EL (cell line): ENCODE data around the gene PRRT2.
"Not testable (repeated sequence)": the region's sequence is repeated elsewhere in the genome, so short reads cannot be mapped to it uniquely, and the experiment has no call there.

Experiments used
- DNase-seq: peaks from one replicate; pipeline ENCODE4 v3.0.0-alpha.2; 2016

PRRT2 gene

GRCh38 chr16:29790949-29791844 lies 20.8 kb upstream of the PRRT2 start:
- DNase-seq, result no peak

GRCh38 chr16:29791845-29792807 lies 19.9 kb upstream of the PRRT2 start:
- no peak for DNase-seq

- not testable (repeated sequence) for DNase-seq
Measured at GRCh38 chr16:29793153-29793552, 18.8 kb upstream of the PRRT2 start.

- no peak for DNase-seq
Measured at GRCh38 chr16:29794231-29794710, 17.7 kb upstream of the PRRT2 start.

- DNase-seq, result no peak
Measured at GRCh38 chr16:29802416-29802935, 9.5 kb upstream of the PRRT2 start.

GRCh38 chr16:29804020-29804419 lies 8.0 kb upstream of the PRRT2 start:
- no peak for DNase-seq

GRCh38 chr16:29804455-29805231 lies 7.3 kb upstream of the PRRT2 start:
- DNase-seq, result peak; percentile 60

GRCh38 chr16:29805232-29806098 lies 6.5 kb upstream of the PRRT2 start:
- DNase-seq, result peak; percentile 97

GRCh38 chr16:29806099-29806579 lies 5.9 kb upstream of the PRRT2 start, which contains the start of gene MAZ:
MAZ (plus strand) TSS chr16:29806529; CDS start chr16:29806702, 173 bp downstream.
- DNase-seq, result no peak

- peak; percentile 57 for DNase-seq
Measured at GRCh38 chr16:29806641-29807425, 5.2 kb upstream of the PRRT2 start.

- DNase-seq, result peak; percentile 95
Measured at GRCh38 chr16:29807426-29808218, 4.4 kb upstream of the PRRT2 start.

- no peak for DNase-seq
Measured at GRCh38 chr16:29808219-29808900, 3.6 kb upstream of the PRRT2 start.

- DNase-seq, result no peak
Measured at GRCh38 chr16:29809031-29809747, 2.8 kb upstream of the PRRT2 start.

- no peak for DNase-seq
Measured at GRCh38 chr16:29809850-29810698, 1.9 kb upstream of the PRRT2 start.

- DNase-seq, result no peak
Measured at GRCh38 chr16:29810699-29811169, 1.3 kb upstream of the PRRT2 start.

- DNase-seq, result peak; percentile 99
Measured at GRCh38 chr16:29811170-29811895, 660 bp upstream of the PRRT2 start.
